K562 (cell line): ENCODE results near the gene NTN3. TPM values are rescaled to one million over a fixed set of nuclear protein-coding genes. Genes with fewer than 3 reads are reported as not detected.

ENCODE experiments used
- EHMT2 ChIP-seq: fragments of 450-650 bp; IDR thresholded peaks from 2 replicates; pipeline ENCODE4 v1.6.1; 2018; ENCODE audit warnings: antibody characterized with exemption
- FOXJ3 ChIP-seq: sonication (generic); formaldehyde crosslinking; IDR thresholded peaks from 2 replicates; pipeline ENCODE4 v1.4.0; 2020; ENCODE audit warnings: mild to moderate bottlenecking, missing genetic modification reagents
- HDAC6 ChIP-seq: IDR thresholded peaks from 2 replicates; pipeline ENCODE4 v1.6.1; 2012; ENCODE audit warnings: low read depth, mild to moderate bottlenecking, control low read depth, inconsistent platforms, low read length, moderate library complexity
- HNRNPH1 ChIP-seq: fragments of 200-400 bp; formaldehyde crosslinking; optimal IDR thresholded peaks from 2 replicates; pipeline ENCODE3; 2017; ENCODE audit warnings: low read depth, mild to moderate bottlenecking, low read length, moderate library complexity
- IFI16 ChIP-seq: fragments of 250-450 bp; sonication (Bioruptor Pico); IDR thresholded peaks from 2 replicates; pipeline ENCODE4 v2.1.2; 2022; ENCODE audit warnings: mild to moderate bottlenecking, inconsistent platforms
- MAFG ChIP-seq: fragments of 450-650 bp; conservative IDR thresholded peaks from 2 replicates; pipeline ENCODE4 v1.6.1; 2016; ENCODE audit warnings: missing genetic modification characterization, missing compliant biosample characterization
- MIER1 ChIP-seq: fragments of 450-650 bp; IDR thresholded peaks from 2 replicates; pipeline ENCODE4 v1.6.1; 2016; ENCODE audit warnings: antibody characterized with exemption, mild to moderate bottlenecking, low read depth
- MYC ChIP-seq, 2 experiments: fragments of 250-450 bp in 1 of 2; sonication (Bioruptor Pico) in 1 of 2; IDR thresholded peaks; 2 replicates each; pipeline versions ENCODE4 v1.5.1 to v1.6.1; 2012 to 2021; ENCODE audit warnings: low read depth in 2 of 2, borderline replicate concordance in 1 of 2, improper control_type of control experiment in 1 of 2, low read length in 1 of 2, mild to moderate bottlenecking in 1 of 2, moderate library complexity in 1 of 2
- NEUROD1 ChIP-seq: fragments of 150-350 bp; IDR thresholded peaks from 2 replicates; pipeline ENCODE4 v1.6.1; 2014; ENCODE audit warnings: borderline replicate concordance, low read length, low read depth; ENCODE audit not compliant: partially characterized antibody
- RBFOX2 ChIP-seq: fragments of 200-400 bp; formaldehyde crosslinking; IDR thresholded peaks from 2 replicates; pipeline ENCODE4 v1.6.1; 2017; ENCODE audit warnings: low read depth, mild to moderate bottlenecking, low read length, moderate library complexity
- SFPQ ChIP-seq: fragments of 200-400 bp; formaldehyde crosslinking; IDR thresholded peaks from 2 replicates; pipeline ENCODE4 v1.6.1; 2017; ENCODE audit warnings: mild to moderate bottlenecking, low read depth, low read length, moderate library complexity
- SRF ChIP-seq, 2 experiments: fragments of 250-450, 450-650 bp in 1 of 2; sonication (Bioruptor Pico) in 1 of 2; sonication (generic) in 1 of 2; formaldehyde crosslinking; IDR thresholded peaks; 2 replicates each; pipeline versions ENCODE4 v1.5.0 to v1.5.1; 2020 to 2022; ENCODE audit warnings: mild to moderate bottlenecking in 1 of 2, missing genetic modification reagents in 1 of 2
- ZBTB2 ChIP-seq: fragments of 450-650 bp; IDR thresholded peaks from 2 replicates; pipeline ENCODE4 v1.6.1; 2016; ENCODE audit warnings: antibody characterized with exemption
- ZNF263 ChIP-seq: sonication (generic); formaldehyde crosslinking; IDR thresholded peaks from 2 replicates; pipeline ENCODE4 v1.8.0; 2022; ENCODE audit warnings: mild to moderate bottlenecking, missing genetic modification reagents, borderline replicate concordance
- ZNF561 ChIP-seq: fragments of 450-650 bp; formaldehyde crosslinking; conservative IDR thresholded peaks from 2 replicates; pipeline ENCODE4 v1.4.0; 2020; ENCODE audit warnings: mild to moderate bottlenecking, moderate library complexity
- ZSCAN29 ChIP-seq: fragments of 450-650 bp; IDR thresholded peaks from 2 replicates; pipeline ENCODE4 v1.6.1; 2017
- polyA plus RNA-seq, 8 experiments: library from polyadenylated mRNA; depleted of rRNA in 4 of 8; stranded (reverse) in 5 of 8; unstranded in 3 of 8; fragments of >200 nt; fragmentation: Nextera tagmentation in 2 of 8; fragmentation: Illumina TruSeq in 1 of 8; extraction: Ambion mirVana in 2 of 8; extraction: Trizol in 1 of 8; gene quantifications; 2 replicates each; pipeline versions ENCODE4 v1.2.1 to v1.2.3, GENCODE V29; 2011 to 2014; ENCODE audit warnings: inconsistent platforms in 1 of 8, missing spikeins in 1 of 8
- total RNA-seq, 7 experiments: library from RNA; depleted of rRNA in 6 of 7; stranded (reverse); fragments of >200 nt in 6 of 7; fragmentation: Illumina TruSeq in 2 of 7; extraction: Trizol in 2 of 7; gene quantifications; 2 replicates each; pipeline versions ENCODE4 v1.2.1 to v1.2.3, GENCODE V29; 2011 to 2021; ENCODE audit warnings: low replicate concordance in 1 of 7
- TF ChIP-seq, protein P1 (sequence below): sonication (generic); formaldehyde crosslinking; IDR thresholded peaks from 2 replicates; pipeline ENCODE4 v1.8.0; 2022; ENCODE audit warnings: mild to moderate bottlenecking, missing genetic modification reagents
- TF ChIP-seq, protein P2 (sequence below): sonication (generic); formaldehyde crosslinking; IDR thresholded peaks from 2 replicates; pipeline ENCODE4 v1.4.0; 2020; ENCODE audit warnings: mild to moderate bottlenecking, missing genetic modification reagents
- TF ChIP-seq, protein P3 (sequence below): sonication (generic); formaldehyde crosslinking; IDR thresholded peaks from 2 replicates; pipeline ENCODE4 v1.8.1; 2022; ENCODE audit warnings: missing genetic modification reagents

The NTN3 gene
- total and polyA plus RNA-seq, 9 of the 15 experiments (the other 6 are each of a cell fraction or from before 2014, with no cell fraction given): not detected

DNA sequence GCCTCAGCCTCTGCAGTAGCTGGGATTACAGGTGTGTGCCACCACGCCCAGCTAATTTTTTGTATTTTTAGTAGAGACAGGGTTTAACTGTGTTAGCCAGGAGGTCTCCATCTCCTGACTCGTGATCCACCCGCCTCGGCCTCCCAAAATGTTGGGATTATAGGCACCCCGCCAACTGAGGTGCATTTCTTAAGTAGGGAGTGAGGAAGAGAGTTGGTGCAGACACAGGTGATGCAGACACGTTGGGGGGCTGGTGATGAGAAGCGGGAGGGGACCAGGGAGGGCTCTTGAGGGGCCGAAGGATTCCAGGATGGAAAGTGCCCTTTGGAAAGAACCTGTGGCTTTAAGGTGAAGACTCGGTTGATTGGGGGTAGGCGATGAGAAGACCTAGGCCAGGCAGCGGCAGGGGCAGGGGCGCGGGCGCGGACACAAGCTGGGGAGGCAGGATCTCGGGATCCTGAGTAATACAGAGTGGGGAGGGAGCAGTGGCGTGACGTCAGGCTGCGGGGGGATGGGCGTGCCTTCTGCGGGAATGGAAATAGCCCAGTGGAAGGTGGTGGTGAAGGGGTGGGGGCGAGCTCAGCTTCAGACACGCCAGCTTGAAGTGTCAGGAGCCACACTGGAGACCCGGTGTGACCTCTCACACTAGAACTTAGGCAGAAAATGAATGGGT is 40.2 kb downstream of the NTN3 start (continued):
- TF ChIP-seq RBFOX2 (0 out of 2 replicates have a peak, but pooled peaks have one; percentile 41), MAFG (tag) (no peak), MIER1 (no peak), MYC (IDR thresholded peaks at IDR 0.05; ENCODE audit: low read depth, low read length) (0 out of 2 replicates have a peak, but pooled peaks have one; percentile 26), MYC (CRISPR knock-in tag; IDR thresholded peaks at IDR 0.05; ENCODE audit: borderline replicate concordance, low read depth) (no peak), HNRNPH1 (no peak), FOXJ3 (no peak), SRF (CRISPR knock-in tag; IDR thresholded peaks at IDR 0.05) (0 out of 4 replicates have a peak, but pooled peaks of 1 of the 2 experiments have one; percentile 14), HDAC6 (no peak), NEUROD1 (no peak), ZNF561 (no peak), SFPQ (no peak), IFI16 (no peak), EHMT2 (no peak), ZNF263 (CRISPR knock-in tag) (no peak), ZBTB2 (no peak), ZSCAN29 (no peak)
- TF ChIP-seq, protein P1, sequence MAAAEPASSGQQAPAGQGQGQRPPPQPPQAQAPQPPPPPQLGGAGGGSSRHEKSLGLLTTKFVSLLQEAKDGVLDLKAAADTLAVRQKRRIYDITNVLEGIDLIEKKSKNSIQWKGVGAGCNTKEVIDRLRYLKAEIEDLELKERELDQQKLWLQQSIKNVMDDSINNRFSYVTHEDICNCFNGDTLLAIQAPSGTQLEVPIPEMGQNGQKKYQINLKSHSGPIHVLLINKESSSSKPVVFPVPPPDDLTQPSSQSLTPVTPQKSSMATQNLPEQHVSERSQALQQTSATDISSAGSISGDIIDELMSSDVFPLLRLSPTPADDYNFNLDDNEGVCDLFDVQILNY (CRISPR knock-in tag): no peak
- TF ChIP-seq, protein P2, sequence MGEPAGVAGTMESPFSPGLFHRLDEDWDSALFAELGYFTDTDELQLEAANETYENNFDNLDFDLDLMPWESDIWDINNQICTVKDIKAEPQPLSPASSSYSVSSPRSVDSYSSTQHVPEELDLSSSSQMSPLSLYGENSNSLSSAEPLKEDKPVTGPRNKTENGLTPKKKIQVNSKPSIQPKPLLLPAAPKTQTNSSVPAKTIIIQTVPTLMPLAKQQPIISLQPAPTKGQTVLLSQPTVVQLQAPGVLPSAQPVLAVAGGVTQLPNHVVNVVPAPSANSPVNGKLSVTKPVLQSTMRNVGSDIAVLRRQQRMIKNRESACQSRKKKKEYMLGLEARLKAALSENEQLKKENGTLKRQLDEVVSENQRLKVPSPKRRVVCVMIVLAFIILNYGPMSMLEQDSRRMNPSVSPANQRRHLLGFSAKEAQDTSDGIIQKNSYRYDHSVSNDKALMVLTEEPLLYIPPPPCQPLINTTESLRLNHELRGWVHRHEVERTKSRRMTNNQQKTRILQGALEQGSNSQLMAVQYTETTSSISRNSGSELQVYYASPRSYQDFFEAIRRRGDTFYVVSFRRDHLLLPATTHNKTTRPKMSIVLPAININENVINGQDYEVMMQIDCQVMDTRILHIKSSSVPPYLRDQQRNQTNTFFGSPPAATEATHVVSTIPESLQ (CRISPR knock-in tag): no peak
- TF ChIP-seq, protein P3, sequence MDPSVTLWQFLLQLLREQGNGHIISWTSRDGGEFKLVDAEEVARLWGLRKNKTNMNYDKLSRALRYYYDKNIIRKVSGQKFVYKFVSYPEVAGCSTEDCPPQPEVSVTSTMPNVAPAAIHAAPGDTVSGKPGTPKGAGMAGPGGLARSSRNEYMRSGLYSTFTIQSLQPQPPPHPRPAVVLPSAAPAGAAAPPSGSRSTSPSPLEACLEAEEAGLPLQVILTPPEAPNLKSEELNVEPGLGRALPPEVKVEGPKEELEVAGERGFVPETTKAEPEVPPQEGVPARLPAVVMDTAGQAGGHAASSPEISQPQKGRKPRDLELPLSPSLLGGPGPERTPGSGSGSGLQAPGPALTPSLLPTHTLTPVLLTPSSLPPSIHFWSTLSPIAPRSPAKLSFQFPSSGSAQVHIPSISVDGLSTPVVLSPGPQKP: no peak
